Activated CD4-positive, alpha-beta T cell treated with anti-CD3 and anti-CD28 coated beads, Interleukin-2, amount 50 U/mL, for 4 hours (primary cell): Measurements from ENCODE around the gene ADCY2.
"Not testable (repeated sequence)": the region's sequence is repeated elsewhere in the genome, so short reads cannot be mapped to it uniquely, and the experiment has no call there.

Experiments
- DNase-seq, 2 experiments: peaks; one replicate each; pipeline ENCODE4 v3.0.0-alpha.2; 2020

The ADCY2 gene

DNA sequence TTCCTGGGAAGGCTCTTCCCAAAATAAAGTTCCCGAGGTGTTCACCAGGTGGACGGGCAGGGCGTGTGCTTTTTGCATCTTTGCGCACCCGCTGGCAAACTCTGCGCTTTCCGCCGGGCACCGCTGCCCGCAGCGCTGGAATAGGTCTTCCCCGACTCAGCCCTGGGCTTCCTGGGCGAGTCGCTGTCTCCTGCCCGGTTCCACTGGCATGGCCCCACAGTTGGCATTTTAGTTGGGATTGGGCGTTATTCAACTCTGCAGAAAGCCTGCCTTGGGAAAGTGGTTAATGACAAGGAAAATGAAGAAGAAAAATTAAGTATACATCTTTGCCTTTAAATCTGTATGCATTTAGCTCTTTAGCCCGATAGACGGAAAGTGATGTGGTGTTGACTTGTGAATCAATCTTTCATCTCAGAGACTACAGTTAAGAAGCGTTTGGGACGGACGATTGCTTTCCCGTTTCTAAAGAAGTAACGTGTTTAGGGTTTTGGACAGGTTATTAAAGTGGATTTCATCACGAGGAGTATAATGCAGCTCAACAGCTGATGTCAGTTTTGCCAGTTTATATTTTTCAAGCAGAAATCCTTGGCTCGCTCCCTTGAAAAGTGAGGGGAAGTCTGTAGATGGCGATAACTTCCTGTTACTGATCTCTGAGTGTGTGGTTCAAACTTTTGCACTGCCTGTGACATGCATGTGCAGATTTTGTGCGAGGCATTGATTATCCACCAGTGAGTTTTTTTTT is 946 bp downstream of the ADCY2 start:
- no peak for DNase-seq

DNA sequence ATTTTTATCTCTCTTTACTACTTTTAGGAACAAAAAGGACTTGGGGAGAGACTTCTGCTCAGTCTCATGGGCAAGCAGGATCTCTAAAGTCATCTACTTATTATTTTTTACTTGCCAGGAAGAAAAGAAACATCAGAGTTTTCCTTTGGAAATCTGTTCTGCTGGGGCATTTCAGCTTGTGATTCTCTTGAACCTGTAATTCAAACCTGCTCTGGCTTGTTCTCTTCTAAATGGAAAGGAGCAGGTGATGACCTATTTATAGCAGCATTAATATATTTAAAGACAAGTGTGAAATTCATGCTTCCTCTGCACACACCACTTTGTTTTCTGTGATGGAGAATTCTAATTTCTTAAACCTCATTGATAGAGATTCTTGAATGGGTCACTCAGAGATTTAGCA is 2.0 kb downstream of the ADCY2 start:
- no peak for DNase-seq

DNA sequence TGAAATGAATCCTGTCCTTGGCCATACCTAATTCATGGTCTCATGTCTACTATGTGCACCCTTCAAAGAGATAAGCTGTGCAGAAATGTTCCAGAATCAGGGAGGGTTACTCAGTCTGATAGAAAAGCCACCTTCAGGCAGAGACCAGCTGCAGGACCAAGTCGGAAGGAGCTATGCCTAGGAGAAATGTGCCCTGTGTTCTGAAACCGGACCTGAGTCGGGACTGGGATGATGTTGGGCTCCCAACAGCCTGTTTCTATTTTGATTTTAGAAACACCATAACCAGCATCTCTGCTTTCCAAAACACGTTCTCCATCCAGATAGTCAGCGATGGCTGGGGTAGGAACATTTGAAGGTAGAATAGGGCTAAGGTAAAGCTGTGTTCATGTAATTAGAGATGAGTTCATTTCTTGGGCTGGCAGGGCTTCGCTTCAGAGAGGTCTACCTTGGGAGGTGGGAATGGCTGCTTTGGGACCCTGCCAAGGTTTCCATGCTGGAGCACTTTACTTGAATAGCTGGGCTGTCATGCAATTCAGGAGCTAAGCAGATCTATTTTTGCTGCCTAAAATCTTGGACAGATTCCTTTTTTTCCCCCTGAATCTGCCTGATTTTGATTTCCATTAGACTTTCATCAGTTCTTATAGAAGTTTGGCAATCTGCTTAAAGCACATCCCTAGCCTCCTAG is 2.8 kb downstream of the ADCY2 start:
- no peak for DNase-seq

DNA sequence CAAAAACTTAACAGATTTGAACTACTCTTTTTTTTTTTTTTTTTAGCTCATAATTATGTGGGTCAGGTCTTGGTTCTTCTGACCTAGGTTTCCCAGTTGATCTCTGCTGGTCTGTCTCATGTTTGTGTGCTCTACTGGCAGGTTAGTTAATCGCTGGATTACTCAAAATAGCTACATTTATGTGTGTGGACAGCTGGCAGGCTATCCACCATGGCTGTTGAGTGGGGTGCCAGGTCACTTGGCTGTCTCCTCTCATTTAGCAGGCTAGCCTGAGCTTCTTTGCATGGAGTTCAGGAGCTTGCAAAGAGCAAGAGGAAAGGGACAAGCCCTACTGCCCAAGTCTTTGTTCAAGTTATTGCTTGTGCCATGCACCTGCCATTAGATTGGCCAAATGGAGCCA is 9.3 kb downstream of the ADCY2 start:
- DNase-seq, result no peak

DNA sequence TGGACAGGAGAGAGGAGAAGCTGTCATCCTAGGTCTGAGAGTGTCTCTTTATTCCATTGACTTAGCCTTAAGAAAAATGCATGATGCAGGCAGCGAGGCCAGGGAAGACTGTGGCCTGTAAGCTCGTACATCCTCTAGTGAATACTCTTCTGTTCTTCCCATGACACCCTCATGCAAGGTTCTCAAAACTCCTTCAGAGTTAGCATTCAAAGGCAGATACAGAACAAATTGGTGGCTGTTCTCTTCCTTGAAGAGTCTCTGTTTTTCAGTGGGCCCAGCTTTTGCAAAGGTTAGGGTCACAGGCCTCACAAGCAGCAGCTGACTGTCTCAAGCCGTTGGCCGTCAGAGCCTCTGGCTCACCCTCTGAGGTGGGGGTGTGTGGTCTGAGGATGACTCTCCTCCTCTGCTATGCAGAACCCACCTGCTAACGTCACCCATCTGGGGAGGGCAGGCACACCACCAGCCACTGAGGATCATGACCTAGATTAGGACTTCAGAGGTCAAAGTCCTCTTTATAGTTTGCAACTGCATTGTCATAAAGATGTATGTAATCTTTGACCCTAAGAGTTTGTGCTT is 15.1 kb downstream of the ADCY2 start:
- no peak for DNase-seq

DNA sequence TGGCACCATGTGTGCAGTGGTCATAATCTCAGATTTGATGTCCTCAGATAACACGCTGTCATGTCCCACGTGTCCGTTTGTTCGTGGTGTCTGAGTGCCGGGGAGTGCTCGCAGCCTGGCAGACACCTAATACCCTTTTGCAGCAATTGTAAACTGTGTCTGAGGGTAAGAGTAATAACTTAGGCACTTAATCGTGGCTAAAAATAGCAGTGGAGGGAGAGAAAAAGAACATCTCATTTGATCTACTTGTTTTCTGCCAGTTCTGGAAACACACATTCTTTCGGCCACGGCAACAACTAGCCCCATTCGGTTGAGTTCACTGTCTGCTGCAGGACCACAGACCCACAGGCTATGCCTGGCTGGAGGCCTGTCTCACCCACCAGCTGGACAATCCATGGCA is 16.5 kb downstream of the ADCY2 start:
- no peak for DNase-seq

DNA sequence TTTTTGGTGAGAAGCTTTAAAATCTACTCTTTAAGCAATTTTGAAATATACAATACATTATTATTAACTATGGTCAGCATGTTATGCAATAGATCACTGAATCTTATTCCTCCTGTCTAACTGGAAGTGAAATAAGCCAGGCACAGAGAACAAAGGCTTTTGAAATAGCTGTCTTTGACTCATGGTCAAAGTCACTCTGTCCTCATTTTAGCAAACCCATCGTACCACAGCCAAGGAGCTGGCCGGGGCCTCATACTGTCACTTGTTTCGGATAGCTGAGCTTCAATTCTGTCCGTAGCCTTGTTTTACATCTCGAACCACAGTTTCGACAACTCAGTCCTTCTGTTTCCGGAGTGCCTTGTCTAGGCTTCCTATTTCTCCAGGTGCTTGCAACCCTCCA is 19.2 kb downstream of the ADCY2 start:
- DNase-seq, result no peak

DNA sequence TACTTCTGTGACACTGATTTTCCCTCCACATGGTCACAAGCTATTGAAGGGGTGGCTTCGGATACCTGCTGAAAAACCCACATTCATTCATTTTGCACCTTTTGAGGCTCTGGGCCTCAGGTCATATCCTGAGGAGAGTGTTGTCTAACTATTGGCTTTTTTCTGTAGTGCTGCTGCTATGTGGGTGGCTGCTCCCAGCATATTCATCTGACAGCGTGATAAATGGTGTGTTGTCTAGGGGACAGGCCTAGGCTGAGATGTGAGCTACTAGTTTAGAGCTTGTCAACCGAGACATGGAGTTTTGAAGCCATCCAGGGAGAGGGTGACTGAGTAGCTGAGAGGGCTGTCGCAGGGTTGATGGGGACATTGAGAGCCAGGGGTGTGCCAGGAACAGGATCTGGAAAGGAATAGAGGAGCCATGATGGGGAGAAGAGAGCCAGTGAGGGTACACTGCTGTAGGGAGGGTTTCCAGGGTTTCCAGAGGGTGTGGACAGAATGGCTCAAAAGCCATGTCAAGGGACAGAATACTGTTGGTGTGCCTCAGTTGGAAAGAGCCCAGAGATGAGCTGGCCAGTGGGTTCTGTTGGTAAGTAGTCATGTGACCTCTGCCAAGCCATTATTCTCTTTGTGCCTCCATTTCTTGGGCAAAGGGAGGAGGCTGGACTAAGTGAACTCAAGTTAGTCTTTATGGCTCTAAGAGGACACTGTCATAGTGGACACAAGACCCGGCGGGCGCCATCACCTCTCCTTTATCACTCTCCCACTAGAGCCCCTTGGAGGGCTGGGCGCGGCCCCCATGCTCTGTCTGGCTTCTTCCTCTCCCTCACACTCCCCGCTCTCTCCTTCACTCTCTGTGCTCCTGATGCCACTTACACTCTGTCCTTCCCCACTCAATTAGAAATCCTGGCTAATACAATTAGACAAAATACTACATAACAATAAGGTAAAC is 19.9 kb downstream of the ADCY2 start:
- DNase-seq, result no peak

DNA sequence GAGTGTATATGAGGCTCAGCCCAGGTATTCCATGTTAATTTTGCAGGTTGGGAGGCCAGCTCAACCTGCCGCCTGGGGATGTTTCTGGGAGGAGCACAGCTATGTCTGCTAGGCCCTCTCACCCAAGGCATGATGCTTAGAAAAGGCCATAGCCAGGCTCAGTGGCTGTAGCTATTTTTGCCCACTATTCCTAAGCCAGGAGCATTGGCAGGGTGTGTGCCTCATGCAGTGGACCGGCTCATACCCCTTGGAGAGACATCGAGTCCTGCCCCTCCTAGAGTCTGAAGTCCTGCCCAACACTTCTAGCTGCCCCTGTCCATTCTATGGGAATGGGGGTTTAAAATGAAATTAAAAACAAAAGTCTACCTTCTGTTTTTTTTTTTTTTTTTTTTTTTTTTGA is 22.3 kb downstream of the ADCY2 start:
- no peak for DNase-seq

DNA sequence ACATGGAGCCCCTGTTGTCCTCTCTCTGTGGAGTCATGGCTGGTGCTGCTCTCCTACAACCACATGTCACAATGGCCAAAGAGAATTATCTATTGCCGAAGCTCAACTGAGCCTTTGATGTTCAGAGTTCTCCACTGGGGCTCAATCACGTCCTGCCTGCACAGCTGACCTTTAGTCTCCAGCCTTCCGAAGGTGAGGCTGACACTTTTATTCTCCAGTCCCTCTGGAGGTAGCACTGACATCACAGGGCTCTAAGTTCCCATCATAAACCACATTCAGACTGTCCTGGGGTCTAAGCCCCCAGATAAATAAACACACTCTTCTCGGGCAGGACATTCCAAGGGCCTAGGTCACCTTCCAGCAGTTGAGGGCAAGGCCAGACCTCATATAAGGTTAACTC is 23.4 kb downstream of the ADCY2 start:
- no peak for DNase-seq

DNA sequence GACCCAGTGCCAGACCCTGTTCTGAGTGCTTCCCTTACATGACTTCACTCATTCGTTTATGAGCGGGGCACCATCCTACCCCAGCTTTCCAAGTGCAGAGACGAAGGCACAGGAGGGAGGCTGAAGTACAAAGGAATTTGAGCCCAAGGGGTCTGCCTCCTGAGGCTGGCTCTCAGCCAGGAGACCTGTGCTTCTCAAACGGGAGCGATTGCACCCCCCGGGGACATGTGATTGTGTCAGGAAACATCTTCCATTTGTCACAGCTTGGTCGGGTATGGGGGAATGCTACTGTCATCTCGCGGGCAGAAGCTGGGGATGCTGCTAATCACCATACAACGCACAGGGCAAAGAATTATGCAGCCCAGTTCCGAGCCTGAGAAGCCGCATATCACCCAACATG is 23.9 kb downstream of the ADCY2 start:
- no peak for DNase-seq

DNA sequence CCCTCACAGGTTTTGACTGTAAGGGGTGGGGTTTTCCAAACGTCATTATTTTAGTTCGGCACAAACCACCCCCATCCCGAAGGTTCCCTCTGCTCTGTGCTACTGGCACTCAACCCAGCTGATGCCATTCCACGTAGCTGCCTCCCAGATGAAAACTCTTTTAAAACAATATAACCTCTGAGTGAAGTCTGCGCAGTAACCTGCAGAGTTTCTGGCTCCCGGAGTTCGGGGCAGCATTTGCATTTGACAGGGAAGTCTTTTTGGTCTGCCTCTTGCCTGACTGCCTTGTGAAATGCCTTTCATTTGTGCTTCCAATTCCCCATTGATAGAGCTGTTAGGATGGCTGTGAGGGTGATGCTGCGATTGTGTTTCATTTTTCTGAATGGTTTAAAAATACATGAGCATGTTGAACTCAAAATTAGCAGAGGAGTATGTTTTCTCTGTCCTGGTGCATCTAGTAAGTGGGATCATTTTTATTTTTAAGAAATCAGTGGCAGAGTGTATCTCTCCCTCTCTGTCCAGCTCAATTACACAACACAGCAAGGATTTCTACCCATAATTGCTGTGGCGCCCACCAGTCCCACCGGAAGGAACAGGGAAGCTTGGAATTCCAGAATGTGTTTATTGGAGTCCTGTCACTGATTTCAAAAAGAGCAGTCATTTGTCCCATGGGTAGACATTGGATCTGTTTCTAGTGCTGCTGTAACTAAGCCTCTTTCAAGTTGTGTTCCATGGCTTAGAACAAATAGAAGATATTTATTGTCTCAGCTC is 24.8 kb downstream of the ADCY2 start:
- DNase-seq, result no peak

DNA sequence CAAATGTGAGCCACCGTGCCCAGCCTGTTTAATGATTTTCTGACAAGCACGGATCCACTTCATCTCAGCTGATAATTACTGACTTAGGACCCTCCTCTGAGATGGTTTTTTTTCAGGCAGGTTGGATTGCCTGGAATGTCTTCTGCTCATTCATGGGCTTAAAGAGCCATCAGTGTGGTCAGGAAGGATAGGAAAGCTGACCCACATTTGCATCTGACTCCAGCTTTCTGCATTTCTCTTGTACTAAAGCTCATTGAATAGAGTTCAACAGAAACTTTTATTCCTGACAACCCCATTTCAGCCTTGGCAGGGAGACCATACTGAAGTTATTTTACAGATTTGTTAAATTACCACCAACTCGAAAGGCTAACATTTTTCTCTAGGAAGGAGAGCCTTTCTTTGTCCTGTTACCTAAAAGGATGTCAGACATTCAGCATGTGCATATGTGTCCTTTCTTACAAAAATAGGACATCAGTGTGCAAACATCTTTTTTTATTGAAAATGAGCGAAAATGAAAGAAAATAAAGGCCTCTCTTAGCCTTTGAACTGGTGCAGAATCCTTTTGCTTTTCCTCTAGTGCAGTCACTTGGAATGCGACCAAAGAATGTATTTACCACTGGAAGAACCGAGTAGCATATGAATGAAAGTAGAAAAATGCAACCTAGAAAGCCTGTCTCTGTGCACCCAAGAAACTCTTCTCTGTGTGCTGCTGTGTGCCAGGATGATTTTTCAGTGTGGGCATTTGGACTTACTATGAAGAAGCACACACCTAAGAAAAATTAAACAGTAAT is 26.6 kb downstream of the ADCY2 start:
- DNase-seq, result no peak

DNA sequence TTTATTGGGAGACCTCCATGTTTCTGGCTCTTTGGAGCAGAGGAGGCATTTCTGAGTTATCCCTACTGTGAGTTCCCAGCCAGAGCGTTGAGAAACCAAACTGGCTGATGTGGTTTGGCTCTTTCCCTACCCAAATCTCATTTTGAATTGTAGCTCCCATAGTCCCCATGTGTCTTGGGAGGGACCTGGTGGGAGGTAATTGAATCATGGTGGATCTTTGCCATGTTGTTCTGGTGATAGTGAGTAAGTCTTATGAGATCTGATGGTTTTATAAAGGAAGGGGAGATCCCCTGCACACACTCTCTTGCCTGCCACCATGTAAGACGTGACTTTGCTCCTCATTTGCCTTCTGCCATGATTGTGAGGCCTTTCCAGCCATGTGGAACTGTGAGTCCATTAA is 27.3 kb downstream of the ADCY2 start:
- not testable (repeated sequence) for DNase-seq

DNA sequence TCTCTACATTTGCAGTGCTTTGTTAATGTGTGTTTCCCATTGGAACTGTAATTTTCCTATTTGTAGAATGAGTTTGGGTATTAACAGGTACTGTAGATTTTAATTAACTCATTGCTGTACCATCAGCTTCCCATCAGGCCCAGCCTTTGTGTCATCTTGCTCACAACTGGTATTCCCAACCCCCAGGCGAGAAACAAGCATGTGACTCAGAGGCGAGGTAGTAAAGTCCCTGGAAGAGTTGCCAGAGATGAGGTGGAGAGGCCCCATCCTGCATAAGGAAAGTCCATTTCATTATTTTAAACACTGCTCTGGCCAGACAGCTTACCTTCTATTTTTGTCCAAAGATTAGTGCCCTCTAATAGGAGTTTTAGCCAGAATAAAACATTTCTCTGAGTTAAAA is 29.9 kb downstream of the ADCY2 start:
- no peak for DNase-seq

DNA sequence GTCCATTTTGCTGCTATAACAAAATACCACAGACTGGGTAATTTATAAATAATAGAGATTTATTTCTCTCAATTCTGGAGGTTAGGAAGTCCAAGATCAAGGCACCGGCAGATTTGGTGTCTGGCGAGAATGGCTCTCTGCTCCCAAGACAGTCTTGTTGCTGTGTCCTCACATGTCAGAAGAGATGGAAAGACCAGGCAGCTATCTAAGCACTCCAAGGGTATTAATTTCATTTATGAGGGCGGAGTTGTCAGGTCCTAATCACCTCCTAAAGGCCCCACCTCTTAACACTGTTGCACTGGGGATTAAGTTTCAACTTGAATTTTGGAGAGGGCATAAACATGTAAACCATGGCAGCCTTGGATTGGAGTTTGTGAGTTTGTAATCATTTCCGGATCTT is 30.3 kb downstream of the ADCY2 start:
- DNase-seq, result no peak

DNA sequence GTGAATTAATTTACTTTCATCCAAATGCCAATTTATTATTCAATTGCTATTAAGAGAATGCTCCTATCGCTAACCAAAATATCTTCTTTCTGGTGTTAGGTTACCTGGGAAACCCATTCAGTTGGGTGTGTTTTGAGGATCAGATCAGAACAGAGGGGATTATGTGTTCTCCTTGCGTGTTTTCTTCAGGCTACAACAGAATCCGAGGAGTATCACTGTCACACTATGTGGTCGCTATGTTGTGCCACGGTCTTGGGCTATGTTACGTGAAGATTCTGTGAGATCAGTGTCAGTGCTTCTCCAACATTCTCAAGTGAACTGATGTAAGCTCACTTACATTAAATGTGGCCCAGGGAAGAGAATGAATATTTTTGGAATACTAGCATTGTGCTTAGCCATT is 39.0 kb downstream of the ADCY2 start:
- DNase-seq, result no peak

DNA sequence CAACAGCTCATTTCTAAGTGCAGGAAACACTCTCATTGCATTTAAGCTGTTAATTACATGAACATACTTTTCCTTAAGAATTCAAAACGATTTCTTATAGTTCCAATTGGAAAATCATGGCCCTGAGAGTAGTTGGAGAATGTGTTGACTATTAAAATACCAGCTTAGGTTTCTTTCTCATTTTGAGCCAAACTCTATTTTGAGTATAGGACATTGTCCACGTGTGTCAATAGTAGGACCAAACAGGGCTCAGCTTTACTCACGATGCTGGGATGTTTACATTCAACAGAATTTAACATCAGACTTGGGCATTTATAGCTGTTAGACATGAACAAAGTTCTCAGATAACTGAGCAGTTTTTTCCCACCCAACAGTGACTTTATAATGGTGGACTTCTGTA is 39.6 kb downstream of the ADCY2 start:
- no peak for DNase-seq

DNA sequence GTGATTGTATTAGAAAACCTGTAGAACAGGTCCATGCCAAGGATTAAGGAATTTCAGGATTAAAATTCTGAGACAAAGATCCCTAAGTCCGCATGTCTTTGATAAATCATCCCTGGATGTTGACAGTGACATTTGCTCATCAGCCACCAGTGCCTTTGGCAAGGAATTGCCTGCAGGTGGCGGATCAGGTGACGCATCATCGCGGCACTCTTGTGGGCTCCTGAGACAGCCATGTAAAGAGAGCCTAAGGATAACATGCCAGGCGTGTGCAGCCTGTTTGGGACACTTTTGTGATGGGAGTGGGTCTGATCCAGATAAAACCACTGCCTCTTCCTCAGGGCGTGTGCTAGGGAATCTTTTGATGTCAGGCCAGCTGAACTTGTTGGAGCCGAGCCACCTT is 40.6 kb downstream of the ADCY2 start:
- no peak for DNase-seq

DNA sequence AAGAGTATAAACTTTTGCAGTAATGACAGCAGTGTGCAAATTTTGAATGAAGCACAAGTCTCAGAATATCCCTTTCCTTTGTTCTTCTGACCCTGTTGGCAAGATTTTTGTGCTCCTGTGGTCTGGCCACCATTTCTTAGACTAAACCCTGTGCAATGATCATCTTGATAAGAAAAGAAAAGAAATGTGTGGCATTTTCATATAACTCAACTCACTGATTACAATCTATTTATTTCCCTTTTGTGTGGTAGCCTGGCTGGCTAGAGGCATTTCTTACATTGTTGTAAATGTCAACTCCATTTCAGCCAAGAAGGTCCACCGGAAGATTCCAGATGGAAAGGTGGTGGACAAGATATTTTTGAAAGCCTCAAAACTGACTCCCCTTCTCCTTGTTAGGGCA is 41.9 kb downstream of the ADCY2 start:
- no peak for DNase-seq

DNA sequence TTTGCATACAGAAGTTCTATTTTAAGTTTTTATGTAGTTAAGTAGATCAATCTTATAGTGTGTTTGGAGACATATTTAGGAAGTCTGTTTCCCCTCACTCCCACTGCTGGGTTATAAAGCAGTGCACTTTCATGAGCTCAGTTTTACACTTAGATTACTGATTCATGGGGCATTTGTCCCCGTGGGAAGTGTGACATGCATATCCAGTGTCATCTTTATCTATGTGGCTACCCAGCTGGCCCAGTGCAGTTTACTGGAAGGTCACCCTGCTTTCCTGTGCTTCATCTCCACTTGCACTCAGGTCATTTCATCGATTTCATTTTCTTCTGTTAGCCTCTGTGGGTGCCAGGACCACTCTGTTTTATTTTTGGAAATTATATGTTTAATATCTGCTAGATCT is 49.1 kb downstream of the ADCY2 start:
- no peak for DNase-seq

DNA sequence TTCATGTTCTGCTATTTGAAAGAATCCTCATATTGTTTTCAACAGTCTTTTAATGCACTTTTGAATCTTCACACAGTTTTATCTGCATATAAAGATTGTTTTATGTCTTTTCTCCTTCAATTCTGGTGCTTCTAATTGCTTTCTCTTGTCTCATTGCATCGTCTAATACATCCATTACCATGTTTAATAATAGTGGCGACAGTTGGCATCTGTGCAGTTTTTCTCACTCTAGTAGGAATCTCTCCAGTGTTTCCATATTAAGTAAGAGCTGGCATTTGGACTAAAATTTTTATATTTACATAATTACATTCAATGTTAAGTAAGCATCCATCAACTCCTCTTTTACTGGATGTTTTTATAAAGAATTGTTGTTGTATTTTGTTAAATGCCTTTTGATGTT is 49.9 kb downstream of the ADCY2 start:
- DNase-seq, result no peak
